Immature natural killer cell (primary cell): ENCODE measurements around the gene CTAGE4. TPM values are rescaled to one million over a fixed set of nuclear protein-coding genes. Genes with fewer than 3 reads are reported as not detected.
"Not testable (repeated sequence)": the region's sequence is repeated elsewhere in the genome, so short reads cannot be mapped to it uniquely, and the experiment has no call there.

Experiments
- DNase-seq, 3 donors: peaks; one replicate each; pipeline ENCODE4 v3.0.0; 2022; ENCODE audit warnings: mixed read lengths in 1 of 3
- H3K27ac Mint-ChIP-seq, 6 donors: one replicate each; pipeline ENCODE4 v1.8.0; 2020; ENCODE audit warnings: mixed read lengths in 6 of 6, mild to moderate bottlenecking in 5 of 6, inconsistent platforms in 4 of 6, moderate library complexity in 3 of 6
- H3K27me3 Mint-ChIP-seq, 3 donors: one replicate each; pipeline ENCODE4 v1.8.0; 2020 to 2021; ENCODE audit warnings: low read depth in 3 of 3, mild to moderate bottlenecking in 3 of 3, mixed read lengths in 3 of 3, moderate library complexity in 3 of 3, inconsistent platforms in 1 of 3
- H3K36me3 Mint-ChIP-seq, 3 donors: one replicate each; pipeline ENCODE4 v1.8.0; 2020; ENCODE audit warnings: mixed read lengths in 3 of 3, inconsistent platforms in 2 of 3, mild to moderate bottlenecking in 2 of 3
- H3K4me1 Mint-ChIP-seq, 2 donors: one replicate each; pipeline ENCODE4 v1.8.0; 2020; ENCODE audit warnings: inconsistent platforms in 2 of 2, mild to moderate bottlenecking in 2 of 2, mixed read lengths in 2 of 2, moderate library complexity in 1 of 2
- H3K4me3 Mint-ChIP-seq, 5 donors: one replicate each; pipeline ENCODE4 v1.8.0; 2020; ENCODE audit warnings: mild to moderate bottlenecking in 5 of 5, mixed read lengths in 5 of 5, inconsistent platforms in 3 of 5, moderate library complexity in 3 of 5
- H3K9me3 Mint-ChIP-seq, 6 donors: one replicate each; pipeline ENCODE4 v1.8.0; 2020; ENCODE audit warnings: mild to moderate bottlenecking in 6 of 6, mixed read lengths in 6 of 6, inconsistent platforms in 4 of 6, moderate library complexity in 3 of 6
- polyA plus RNA-seq, 3 donors: library from polyadenylated mRNA; unstranded; fragments of 300-500 nt; fragmentation: Illumina TruSeq; gene quantifications; one replicate each; pipeline ENCODE4 v1.2.3, GENCODE V29; 2021

The CTAGE4 gene, protein sequence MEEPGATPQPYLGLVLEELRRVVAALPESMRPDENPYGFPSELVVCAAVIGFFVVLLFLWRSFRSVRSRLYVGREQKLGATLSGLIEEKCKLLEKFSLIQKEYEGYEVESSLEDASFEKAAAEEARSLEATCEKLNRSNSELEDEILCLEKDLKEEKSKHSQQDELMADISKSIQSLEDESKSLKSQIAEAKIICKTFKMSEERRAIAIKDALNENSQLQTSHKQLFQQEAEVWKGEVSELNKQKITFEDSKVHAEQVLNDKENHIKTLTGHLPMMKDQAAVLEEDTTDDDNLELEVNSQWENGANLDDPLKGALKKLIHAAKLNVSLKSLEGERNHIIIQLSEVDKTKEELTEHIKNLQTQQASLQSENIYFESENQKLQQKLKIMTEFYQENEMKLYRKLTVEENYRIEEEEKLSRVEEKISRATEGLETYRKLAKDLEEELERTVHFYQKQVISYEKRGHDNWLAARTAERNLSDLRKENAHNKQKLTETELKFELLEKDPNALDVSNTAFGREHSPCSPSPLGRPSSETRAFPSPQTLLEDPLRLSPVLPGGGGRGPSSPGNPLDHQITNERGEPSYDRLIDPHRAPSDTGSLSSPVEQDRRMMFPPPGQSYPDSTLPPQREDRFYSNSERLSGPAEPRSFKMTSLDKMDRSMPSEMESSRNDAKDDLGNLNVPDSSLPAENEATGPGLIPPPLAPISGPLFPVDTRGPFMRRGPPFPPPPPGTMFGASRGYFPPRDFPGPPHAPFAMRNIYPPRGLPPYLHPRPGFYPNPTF
- polyA plus RNA-seq, result not detected

DNA sequence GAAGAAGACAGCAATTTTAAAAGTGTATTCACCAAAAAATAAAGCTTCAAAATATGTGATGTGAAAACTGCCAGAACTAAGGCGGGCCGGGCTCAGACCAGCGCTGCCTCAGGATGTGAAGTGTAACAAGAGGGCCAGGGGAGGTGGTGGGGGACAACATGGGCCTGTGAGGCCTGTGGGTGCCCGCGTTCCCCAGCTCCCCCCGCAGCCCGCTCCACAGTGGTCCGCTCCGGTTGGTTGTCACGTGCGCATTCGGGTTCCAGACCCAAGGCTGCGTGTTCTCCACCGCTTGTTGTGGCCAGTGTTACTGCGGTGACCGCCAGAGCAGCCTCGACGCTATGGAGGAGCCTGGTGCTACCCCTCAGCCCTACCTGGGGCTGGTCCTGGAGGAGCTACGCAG is at the start of gene CTAGE4:
TSS of gene CTAGE4 (plus strand) at position 301 of the 400 bp plus-strand sequence. CDS start at position 339, 38 bp downstream.
- H3K9me3 Mint-ChIP-seq, H3K27ac Mint-ChIP-seq, H3K4me1 Mint-ChIP-seq: not testable (repeated sequence)

DNA sequence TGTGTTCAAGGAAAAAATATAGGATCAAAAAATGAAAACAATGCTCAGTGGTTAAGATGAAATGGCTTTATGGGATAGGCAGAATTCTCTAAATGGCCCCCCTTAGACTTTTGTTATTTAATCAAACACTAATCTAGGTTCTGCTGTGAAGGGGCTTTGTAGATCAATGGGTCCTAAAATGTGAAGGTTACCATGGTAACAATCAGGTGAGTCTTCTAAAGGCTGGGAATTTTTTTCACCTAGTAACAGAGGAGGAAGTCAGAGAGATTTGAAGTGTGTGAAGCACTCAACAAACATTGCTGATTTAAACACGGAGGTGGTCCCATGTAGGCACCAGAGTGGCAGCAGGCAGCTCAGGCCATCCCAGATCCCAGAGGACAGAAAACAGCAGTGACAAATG is 49.1 kb upstream of the CTAGE4 start:
- DNase-seq, result no peak
- no peaks in the 10 kb centered on the region for H3K9me3 Mint-ChIP-seq

More for the DNA sequence above, at the start of gene CTAGE4:
- H3K4me3 Mint-ChIP-seq, DNase-seq, H3K27me3 Mint-ChIP-seq, H3K36me3 Mint-ChIP-seq: not testable (repeated sequence)

DNA sequence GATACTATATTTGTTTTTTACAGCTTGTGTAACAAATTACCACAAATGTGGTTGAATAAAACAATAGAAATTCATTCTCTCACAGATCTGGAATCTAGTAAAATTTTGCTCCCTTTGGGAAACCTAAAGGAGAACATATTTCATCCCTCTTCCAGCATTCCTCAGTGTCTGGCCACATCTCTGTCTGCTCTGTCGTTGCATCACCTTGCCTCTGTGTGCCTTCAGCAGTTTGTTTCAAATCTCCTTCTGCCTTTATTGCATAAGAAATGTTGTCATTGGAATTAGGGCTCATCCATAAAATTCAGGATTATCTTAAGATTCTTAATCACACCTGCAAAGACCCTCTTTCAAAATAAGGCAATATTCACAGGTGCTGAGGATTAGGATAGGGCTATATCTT is 45.8 kb upstream of the CTAGE4 start:
- Mint-ChIP-seq H3K27ac (no peak overlapping the region), H3K9me3 (no peaks in the 10 kb centered on the region), H3K36me3 (no peaks in the 10 kb centered on the region), H3K4me3 (no peak overlapping the region), H3K27me3 (peaks cover 0 to 4% (median 3%) of the 10 kb centered on the region in 3 donors), H3K4me1 (no peaks in the 10 kb centered on the region)
- DNase-seq, result no peak

More for the DNA sequence above, 49.1 kb upstream of the CTAGE4 start:
- Mint-ChIP-seq H3K36me3 (no peaks in the 10 kb centered on the region), H3K4me1 (no peaks in the 10 kb centered on the region), H3K27me3 (peaks cover 0 to 3% (median 0%) of the 10 kb centered on the region in 3 donors), H3K27ac (no peak overlapping the region), H3K4me3 (no peak overlapping the region)

DNA sequence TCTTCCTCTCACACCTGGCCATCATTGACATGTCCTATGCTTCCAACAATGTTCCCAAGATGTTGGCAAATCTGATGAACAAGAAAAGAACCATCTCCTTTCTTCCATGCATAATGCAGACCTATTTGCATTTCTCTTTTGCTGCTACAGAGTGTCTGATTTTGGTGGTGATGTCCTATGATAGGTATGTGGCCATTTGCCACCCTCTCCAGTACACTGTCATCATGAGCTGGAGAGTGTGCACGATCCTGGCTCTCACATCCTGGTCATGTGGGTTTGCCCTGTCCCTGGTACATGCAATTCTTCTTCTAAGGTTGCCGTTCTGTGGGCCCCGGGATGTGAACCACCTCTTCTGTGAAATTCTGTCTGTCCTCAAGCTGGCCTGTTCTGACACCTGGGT is 41.1 kb upstream of the CTAGE4 start:
- no peaks in the 10 kb centered on the region for H3K36me3 Mint-ChIP-seq
- H3K27ac Mint-ChIP-seq, result no peak overlapping the region
- DNase-seq, result no peak
- H3K9me3 Mint-ChIP-seq, result peaks cover 0 to 3% (median 0%) of the 10 kb centered on the region in 6 donors
- H3K4me1 Mint-ChIP-seq, result no peaks in the 10 kb centered on the region
- no peak overlapping the region for H3K4me3 Mint-ChIP-seq
- H3K27me3 Mint-ChIP-seq, result peaks cover 0 to 7% (median 3%) of the 10 kb centered on the region in 3 donors

GRCh38 chr7:144144426-144144825 is 38.8 kb upstream of the CTAGE4 start:
- Mint-ChIP-seq H3K9me3 (peaks cover 8 to 19% (median 12%) of the 10 kb centered on the region in 6 donors), H3K4me1 (no peaks in the 10 kb centered on the region), H3K36me3 (peaks cover 4 to 5% (median 5%) of the 10 kb centered on the region in 3 donors), H3K27ac (no peak overlapping the region), H3K4me3 (no peak overlapping the region), H3K27me3 (peaks cover 0 to 8% (median 3%) of the 10 kb centered on the region in 3 donors)
- no peak for DNase-seq

GRCh38 chr7:144148224-144148827 is 34.9 kb upstream of the CTAGE4 start:
- Mint-ChIP-seq H3K36me3 (peaks cover 4 to 6% (median 5%) of the 10 kb centered on the region in 3 donors), H3K4me3 (no peak overlapping the region), H3K27me3 (peaks cover 0 to 10% (median 0%) of the 10 kb centered on the region in 3 donors), H3K9me3 (peaks cover 15 to 30% (median 23%) of the 10 kb centered on the region in 6 donors), H3K4me1 (no peaks in the 10 kb centered on the region), H3K27ac (no peak overlapping the region)
- no peak for DNase-seq

GRCh38 chr7:144158861-144159260 is 24.4 kb upstream of the CTAGE4 start:
- no peak for DNase-seq
- no peak overlapping the region for H3K4me3 Mint-ChIP-seq
- no peaks in the 10 kb centered on the region for H3K4me1 Mint-ChIP-seq
- H3K27me3 Mint-ChIP-seq, result peaks cover 0 to 4% (median 0%) of the 10 kb centered on the region in 3 donors
- H3K36me3 Mint-ChIP-seq, result no peaks in the 10 kb centered on the region
- H3K9me3 Mint-ChIP-seq, result peaks cover 0 to 4% (median 0%) of the 10 kb centered on the region in 6 donors
- H3K27ac Mint-ChIP-seq, result no peak overlapping the region

DNA sequence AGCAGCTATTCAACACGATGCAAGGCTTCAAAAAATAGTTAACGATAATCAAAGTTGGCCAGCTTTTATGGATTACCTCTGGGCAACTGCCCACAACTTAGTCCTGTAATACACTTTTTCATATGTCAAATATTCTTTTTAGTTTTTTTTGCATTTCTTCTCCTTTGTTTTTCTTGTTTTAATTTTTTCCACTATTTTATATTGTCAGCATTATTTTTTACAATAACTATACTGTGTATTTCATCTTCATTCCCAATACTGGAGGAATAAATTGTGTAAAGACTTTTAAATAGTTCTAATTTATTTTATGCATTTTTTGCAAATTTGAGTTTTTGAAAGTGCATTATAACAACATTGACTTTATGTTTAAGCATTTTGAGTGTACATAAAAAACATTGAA is 18.5 kb upstream of the CTAGE4 start:
- H3K27me3 Mint-ChIP-seq, result peaks cover 2 to 7% (median 4%) of the 10 kb centered on the region in 3 donors
- no peak for DNase-seq
- no peak overlapping the region for H3K4me3 Mint-ChIP-seq
- no peaks in the 10 kb centered on the region for H3K36me3 Mint-ChIP-seq
- H3K9me3 Mint-ChIP-seq, result peaks cover 0 to 4% (median 0%) of the 10 kb centered on the region in 6 donors
- no peak overlapping the region for H3K27ac Mint-ChIP-seq
- H3K4me1 Mint-ChIP-seq, result no peaks in the 10 kb centered on the region

GRCh38 chr7:144171594-144172350 is 11.5 kb upstream of the CTAGE4 start:
- not testable (repeated sequence) for H3K27me3 Mint-ChIP-seq, H3K27ac Mint-ChIP-seq, H3K4me1 Mint-ChIP-seq, DNase-seq, H3K4me3 Mint-ChIP-seq, H3K36me3 Mint-ChIP-seq, H3K9me3 Mint-ChIP-seq

DNA sequence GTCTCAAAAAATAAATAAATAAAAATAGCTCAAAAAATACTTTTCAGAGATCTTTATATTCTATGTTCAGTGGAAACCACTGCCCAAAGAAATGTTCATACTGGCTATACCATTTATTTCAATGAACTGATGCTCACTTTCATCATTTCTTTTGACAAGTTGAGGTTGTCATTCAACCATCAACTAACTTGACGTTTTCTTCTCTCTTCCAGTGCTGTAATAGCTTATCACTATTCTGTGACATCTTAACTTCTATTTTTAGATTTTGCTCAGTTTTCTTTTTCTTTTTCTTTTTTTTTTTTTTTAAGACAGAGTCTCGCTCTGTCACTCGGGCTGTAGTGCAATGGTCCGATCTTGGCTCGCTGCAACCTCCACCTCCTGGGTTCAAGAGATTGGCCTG is 8.7 kb upstream of the CTAGE4 start:
- no peak for DNase-seq
- Mint-ChIP-seq H3K4me3 (no peak overlapping the region), H3K9me3 (no peaks in the 10 kb centered on the region), H3K27ac (no peak overlapping the region), H3K4me1 (no peaks in the 10 kb centered on the region), H3K36me3 (no peaks in the 10 kb centered on the region), H3K27me3 (no peaks in the 10 kb centered on the region)

- H3K9me3 Mint-ChIP-seq, H3K4me3 Mint-ChIP-seq, H3K4me1 Mint-ChIP-seq, H3K27ac Mint-ChIP-seq, H3K36me3 Mint-ChIP-seq, H3K27me3 Mint-ChIP-seq: not testable (repeated sequence)
- DNase-seq, result peak in 2 of 3 donors; percentile 12 to 17
Measured at GRCh38 chr7:144178380-144179164, 4.7 kb upstream of the CTAGE4 start.

- not testable (repeated sequence) for DNase-seq, H3K9me3 Mint-ChIP-seq, H3K27me3 Mint-ChIP-seq, H3K4me1 Mint-ChIP-seq, H3K27ac Mint-ChIP-seq, H3K36me3 Mint-ChIP-seq, H3K4me3 Mint-ChIP-seq
Measured at GRCh38 chr7:144179165-144179479, 4.1 kb upstream of the CTAGE4 start.

DNA sequence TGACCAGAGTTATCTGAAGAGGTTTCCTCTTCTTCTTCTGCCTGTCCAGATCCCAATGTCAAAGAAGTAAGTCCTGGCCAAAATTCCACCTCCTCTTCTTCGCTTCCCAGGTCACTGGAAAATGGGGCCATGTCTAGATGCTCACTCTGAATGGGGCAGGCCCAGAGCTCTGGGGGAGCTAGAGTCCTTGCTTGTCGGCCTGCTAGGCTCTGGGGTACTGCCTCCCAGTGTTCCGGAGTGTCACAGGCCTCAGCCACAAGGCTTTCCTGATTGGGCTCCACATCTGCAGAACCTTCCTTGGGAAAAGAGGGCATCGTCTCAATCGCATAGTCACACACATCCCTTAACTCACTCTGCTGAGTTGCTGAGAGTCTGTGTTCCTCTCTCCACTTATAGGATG is 4.6 kb downstream of the CTAGE4 start:
- not testable (repeated sequence) for DNase-seq

More for the DNA sequence above, 4.6 kb downstream of the CTAGE4 start:
- H3K36me3 Mint-ChIP-seq, H3K9me3 Mint-ChIP-seq, H3K27ac Mint-ChIP-seq, H3K27me3 Mint-ChIP-seq, H3K4me3 Mint-ChIP-seq, H3K4me1 Mint-ChIP-seq: not testable (repeated sequence)
